ENCODE data around the gene RSPO4. TPM values are rescaled to one million over a fixed set of nuclear protein-coding genes. Genes with fewer than 3 reads are reported as not detected.

RSPO4 gene
- total RNA-seq, 2 experiments from 2014 or later: 0.10 TPM; not detected in 1

DNA sequence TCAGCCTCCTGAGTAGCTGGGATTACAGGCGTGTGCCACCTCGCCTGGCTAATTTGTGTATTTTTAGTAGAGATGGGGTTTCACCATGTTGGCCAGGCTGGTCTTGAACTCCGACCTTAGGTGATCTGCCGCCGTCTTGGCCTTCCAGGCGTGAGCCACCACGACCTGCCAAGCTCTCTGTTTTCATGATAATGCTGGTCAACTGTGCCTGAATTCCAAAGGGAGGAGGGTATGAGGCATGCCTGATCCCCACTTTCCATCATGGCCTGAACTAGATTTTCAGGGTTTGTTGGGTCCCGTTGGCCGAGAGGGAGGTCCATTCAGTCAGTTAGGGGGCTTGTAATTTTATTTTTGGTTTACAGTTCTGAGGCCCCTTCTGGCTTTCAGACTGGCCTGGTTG lies 58.0 kb downstream of the RSPO4 start:
- no peak for DNase-seq
- Mint-ChIP-seq H3K4me3 (no peak overlapping the region), H3K36me3 (ENCODE audit: low read depth) (no peaks in the 10 kb centered on the region), H3K9me3 (no peaks in the 10 kb centered on the region), H3K4me1 (no peaks in the 10 kb centered on the region), H3K27ac (no peak overlapping the region), H3K27me3 (peaks cover 19% of the 10 kb centered on the region)
- POLR2A ChIA-PET: no interaction called here
- CTCF ChIA-PET: no interaction called here

- Mint-ChIP-seq H3K36me3 (ENCODE audit: low read depth) (no peaks in the 10 kb centered on the region), H3K9me3 (no peaks in the 10 kb centered on the region), H3K4me3 (no peak overlapping the region), H3K27ac (no peak overlapping the region), H3K27me3 (peaks cover 5% of the 10 kb centered on the region), H3K4me1 (no peaks in the 10 kb centered on the region)
- POLR2A ChIA-PET: no interaction called here
- CTCF ChIA-PET: interaction anchor here (0.6 kb wide), 1 partner anchor 166 kb away, joined by 4 read pairs; no protein-coding TSS in a partner anchor
- DNase-seq: no peak
Observed at GRCh38 chr20:942611-943010, 59.5 kb downstream of the RSPO4 start.

DNA sequence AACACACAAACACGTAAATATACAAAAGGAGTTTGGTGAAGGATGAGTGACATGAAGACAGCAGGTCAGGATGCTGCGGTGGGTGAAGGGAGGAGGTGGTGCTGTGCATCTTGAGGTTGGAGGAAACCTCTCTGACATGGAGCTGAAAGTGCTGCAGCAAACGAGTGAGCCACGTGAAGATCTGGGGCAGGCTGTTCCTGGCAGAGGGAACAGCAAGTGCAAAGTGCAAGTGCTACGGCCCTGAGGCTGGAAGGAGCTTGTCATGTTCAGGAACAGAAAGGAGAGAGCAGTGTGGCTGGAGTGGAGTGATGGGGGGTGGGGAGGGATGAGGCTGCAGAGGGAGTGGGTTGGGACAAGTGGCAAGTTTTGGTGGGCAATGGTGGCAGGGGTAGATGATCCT lies 61.2 kb downstream of the RSPO4 start:
- H3K36me3 Mint-ChIP-seq (ENCODE audit: low read depth): no peaks in the 10 kb centered on the region

GRCh38 chr20:939606-940005 lies 62.5 kb downstream of the RSPO4 start:
- Mint-ChIP-seq H3K4me1 (no peaks in the 10 kb centered on the region), H3K27me3 (peaks cover 2% of the 10 kb centered on the region), H3K4me3 (no peak overlapping the region), H3K9me3 (no peaks in the 10 kb centered on the region), H3K27ac (no peak overlapping the region), H3K36me3 (ENCODE audit: low read depth) (no peaks in the 10 kb centered on the region)
- no peak for DNase-seq
- CTCF ChIA-PET: no interaction called here
- POLR2A ChIA-PET: no interaction called here

More for the DNA sequence above, 61.2 kb downstream of the RSPO4 start:
- peaks cover 2% of the 10 kb centered on the region for H3K27me3 Mint-ChIP-seq
- ChIA-PET POLR2A (no interaction called here), CTCF (no interaction called here)
- no peak for DNase-seq
- H3K9me3 Mint-ChIP-seq: no peaks in the 10 kb centered on the region
- no peak overlapping the region for H3K27ac Mint-ChIP-seq
- no peak overlapping the region for H3K4me3 Mint-ChIP-seq
- no peaks in the 10 kb centered on the region for H3K4me1 Mint-ChIP-seq

DNA sequence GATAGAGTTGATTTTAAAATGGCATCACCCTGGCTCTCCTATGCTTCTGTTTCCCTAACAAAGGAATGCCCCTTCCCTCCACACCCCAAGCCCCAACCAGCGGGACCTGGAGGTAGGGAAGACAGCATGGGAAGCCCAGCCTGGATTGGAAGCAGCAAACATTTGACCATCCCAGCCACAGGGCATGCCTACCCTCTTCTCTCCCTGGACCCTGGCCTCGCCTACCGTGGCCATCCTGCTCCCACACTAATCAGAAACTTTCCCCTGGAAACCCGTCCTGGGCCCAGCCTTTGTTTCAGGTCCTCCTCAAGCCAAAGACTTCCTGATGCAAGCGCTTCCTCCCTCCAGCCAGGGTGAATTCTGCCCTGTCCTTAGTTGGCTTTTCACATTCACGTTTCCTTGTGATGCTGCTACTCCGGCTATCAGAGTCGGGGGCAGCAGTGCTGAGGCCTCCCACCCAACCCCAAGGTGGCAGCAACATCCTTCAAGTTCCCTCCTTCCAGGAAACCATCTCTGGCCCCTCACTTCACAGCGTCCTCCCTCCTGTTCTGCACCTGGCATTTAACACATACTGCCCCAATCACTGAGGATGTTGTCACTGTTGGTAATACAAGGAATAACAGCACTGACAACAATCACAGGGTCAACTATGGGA lies 67.8 kb downstream of the RSPO4 start:
- CTCF ChIA-PET: interaction anchor here (1.5 kb wide), 1 partner anchor 20 kb away, joined by 5 read pairs; no protein-coding TSS in a partner anchor

DNA sequence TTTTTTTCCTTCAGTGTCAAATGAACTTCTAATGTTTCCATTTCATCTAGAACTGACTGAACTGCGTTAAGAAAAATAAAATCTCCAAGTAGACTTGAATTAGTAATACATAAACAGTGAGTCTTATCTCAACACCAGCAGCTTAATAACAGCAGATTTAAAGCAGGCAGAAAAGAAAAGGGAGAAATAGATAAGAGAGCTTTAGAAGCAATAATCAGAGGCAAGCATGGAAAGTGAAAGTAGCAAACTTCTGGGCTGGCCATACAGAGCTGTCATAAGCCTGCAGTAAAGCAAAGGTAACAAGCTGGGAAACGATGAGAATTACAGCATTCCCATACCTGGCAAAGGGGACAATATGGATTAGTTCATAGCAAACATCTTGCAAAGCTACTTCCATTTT lies 69.1 kb downstream of the RSPO4 start:
- Mint-ChIP-seq H3K27me3 (peaks cover 2% of the 10 kb centered on the region), H3K9me3 (peaks cover 14% of the 10 kb centered on the region), H3K4me1 (no peaks in the 10 kb centered on the region), H3K36me3 (ENCODE audit: low read depth) (peaks cover 3% of the 10 kb centered on the region), H3K4me3 (no peak overlapping the region), H3K27ac (no peak overlapping the region)
- ChIA-PET CTCF (no interaction called here), POLR2A (no interaction called here)
- no peak for DNase-seq

More for the DNA sequence above, 67.8 kb downstream of the RSPO4 start:
- Mint-ChIP-seq H3K27me3 (no peaks in the 10 kb centered on the region), H3K4me3 (no peak overlapping the region), H3K36me3 (ENCODE audit: low read depth) (peaks cover 3% of the 10 kb centered on the region), H3K9me3 (peaks cover 14% of the 10 kb centered on the region), H3K4me1 (no peaks in the 10 kb centered on the region), H3K27ac (no peak overlapping the region)
- no peak for DNase-seq
- POLR2A ChIA-PET: no interaction called here

GRCh38 chr20:931401-931800 lies 70.7 kb downstream of the RSPO4 start:
- Mint-ChIP-seq H3K27me3 (peaks cover 10% of the 10 kb centered on the region), H3K4me3 (no peak overlapping the region), H3K36me3 (ENCODE audit: low read depth) (peaks cover 3% of the 10 kb centered on the region), H3K4me1 (no peaks in the 10 kb centered on the region), H3K27ac (no peak overlapping the region), H3K9me3 (peaks cover 14% of the 10 kb centered on the region)
- ChIA-PET POLR2A (no interaction called here), CTCF (no interaction called here)
- DNase-seq: no peak

- ChIA-PET POLR2A (no interaction called here), CTCF (interaction anchor here (0.9 kb wide), 1 partner anchor 12 kb away, joined by 3 read pairs; no protein-coding TSS in a partner anchor)
- DNase-seq: no peak
- Mint-ChIP-seq H3K4me1 (no peaks in the 10 kb centered on the region), H3K36me3 (ENCODE audit: low read depth) (peaks cover under 1% of the 10 kb centered on the region), H3K27ac (no peak overlapping the region), H3K9me3 (peaks cover 12% of the 10 kb centered on the region), H3K4me3 (no peak overlapping the region), H3K27me3 (peaks cover 10% of the 10 kb centered on the region)
Observed at GRCh38 chr20:926670-927069, 75.4 kb downstream of the RSPO4 start.

- POLR2A ChIA-PET: no interaction called here
Observed at GRCh38 chr20:925516-925915, 76.6 kb downstream of the RSPO4 start.

GRCh38 chr20:924639-925038 lies 77.5 kb downstream of the RSPO4 start:
- Mint-ChIP-seq H3K36me3 (ENCODE audit: low read depth) (no peaks in the 10 kb centered on the region), H3K4me1 (no peaks in the 10 kb centered on the region), H3K27me3 (peaks cover 10% of the 10 kb centered on the region), H3K27ac (no peak overlapping the region), H3K4me3 (no peak overlapping the region), H3K9me3 (no peaks in the 10 kb centered on the region)
- ChIA-PET POLR2A (no interaction called here), CTCF (no interaction called here)
- no peak for DNase-seq

More at GRCh38 chr20:925516-925915, 76.6 kb downstream of the RSPO4 start:
- DNase-seq: no peak
- Mint-ChIP-seq H3K27me3 (peaks cover 10% of the 10 kb centered on the region), H3K4me3 (no peak overlapping the region), H3K9me3 (peaks cover 4% of the 10 kb centered on the region), H3K27ac (no peak overlapping the region), H3K4me1 (no peaks in the 10 kb centered on the region), H3K36me3 (ENCODE audit: low read depth) (no peaks in the 10 kb centered on the region)
- CTCF ChIA-PET: no interaction called here

- Mint-ChIP-seq H3K27me3 (peaks cover 8% of the 10 kb centered on the region), H3K36me3 (ENCODE audit: low read depth) (no peaks in the 10 kb centered on the region), H3K4me3 (no peak overlapping the region), H3K9me3 (no peaks in the 10 kb centered on the region), H3K27ac (no peak overlapping the region), H3K4me1 (no peaks in the 10 kb centered on the region)
- POLR2A ChIA-PET: no interaction called here
- CTCF ChIA-PET: interaction anchor here (0.5 kb wide), 1 partner anchor 980 kb away, joined by 3 read pairs; no protein-coding TSS in a partner anchor
- no peak for DNase-seq
Observed at GRCh38 chr20:922781-923180, 79.3 kb downstream of the RSPO4 start.

- Mint-ChIP-seq H3K4me3 (no peak overlapping the region), H3K36me3 (ENCODE audit: low read depth) (no peaks in the 10 kb centered on the region), H3K4me1 (no peaks in the 10 kb centered on the region), H3K27ac (no peak overlapping the region), H3K27me3 (peaks cover 3% of the 10 kb centered on the region), H3K9me3 (no peaks in the 10 kb centered on the region)
- ChIA-PET POLR2A (no interaction called here), CTCF (no interaction called here)
- no peak for DNase-seq
Observed at GRCh38 chr20:921068-921467, 81.0 kb downstream of the RSPO4 start.

DNA sequence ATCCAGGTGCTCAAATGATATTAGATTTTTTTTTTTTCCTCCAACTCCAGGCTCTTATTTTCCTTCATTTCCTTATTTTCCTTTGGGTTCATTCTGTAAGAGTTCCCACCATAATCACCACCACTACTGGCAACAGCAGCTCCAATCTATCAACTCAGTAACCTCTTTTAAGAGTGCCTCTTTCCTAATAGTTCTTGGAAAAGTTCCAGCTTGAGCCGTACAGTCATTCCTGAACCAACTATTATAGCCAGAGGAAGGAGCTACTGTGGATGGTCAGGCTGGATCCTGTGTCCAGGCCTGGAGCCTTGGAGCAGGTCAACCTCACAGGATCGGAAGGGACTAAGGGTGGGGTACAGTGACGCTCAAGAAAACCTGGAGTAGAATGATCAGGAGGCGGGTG lies 81.8 kb downstream of the RSPO4 start:
- Mint-ChIP-seq H3K27me3 (peaks cover 3% of the 10 kb centered on the region), H3K36me3 (ENCODE audit: low read depth) (no peaks in the 10 kb centered on the region), H3K4me3 (no peak overlapping the region), H3K9me3 (no peaks in the 10 kb centered on the region), H3K4me1 (no peaks in the 10 kb centered on the region), H3K27ac (no peak overlapping the region)
- no peak for DNase-seq
- POLR2A ChIA-PET: no interaction called here
- CTCF ChIA-PET: no interaction called here

DNA sequence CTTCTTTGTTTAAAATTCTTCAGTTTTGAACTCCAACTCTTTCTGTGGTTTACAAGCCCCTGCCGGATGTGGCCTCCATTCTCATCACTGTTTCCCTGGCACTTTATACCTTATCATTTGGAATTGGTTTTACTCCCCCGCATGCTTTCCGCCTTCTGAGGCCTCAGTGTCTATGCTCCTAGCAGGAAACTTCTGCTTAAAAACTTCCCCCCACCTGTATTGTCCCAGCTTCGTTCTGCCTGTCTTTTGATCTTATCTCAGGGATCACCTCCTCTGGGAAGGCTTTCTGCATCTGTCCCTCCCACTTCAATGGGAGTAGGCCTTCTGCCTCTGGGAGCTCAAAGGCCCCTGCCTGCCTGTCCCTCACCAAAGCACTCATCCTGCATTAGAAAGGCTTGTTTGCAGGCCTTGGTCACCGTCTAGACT lies 82.6 kb downstream of the RSPO4 start:
- H3K4me3 Mint-ChIP-seq: no peak overlapping the region
- DNase-seq: no peak
- H3K9me3 Mint-ChIP-seq: no peaks in the 10 kb centered on the region
- no peaks in the 10 kb centered on the region for H3K4me1 Mint-ChIP-seq
- no peak overlapping the region for H3K27ac Mint-ChIP-seq
- ChIA-PET CTCF (no interaction called here), POLR2A (no interaction called here)
- peaks cover 7% of the 10 kb centered on the region for H3K27me3 Mint-ChIP-seq
- H3K36me3 Mint-ChIP-seq (ENCODE audit: low read depth): no peaks in the 10 kb centered on the region
